Smooth muscle cell (in vitro differentiated cells): ENCODE measurements around the gene ENTHD1. TPM values are rescaled to one million over a fixed set of nuclear protein-coding genes. Genes with fewer than 3 reads are reported as not detected.

Source experiments
- DNase-seq: peaks from one replicate; lab custom pipeline; 2025; ENCODE audit not compliant: unreplicated experiment; lab: John Stamatoyannopoulos, UW
- H2AFZ ChIP-seq: fragments of 200-600 bp; sonication (generic); 2 replicates; pipeline ENCODE4 v1.6.0; 2016; ENCODE audit warnings: antibody characterized with exemption, low read depth, mild to moderate bottlenecking
- H3F3A ChIP-seq: fragments of 200-600 bp; sonication (generic); 2 replicates; pipeline ENCODE4 v1.6.0; 2017; ENCODE audit warnings: antibody characterized with exemption, low read depth
- H3K27ac ChIP-seq: fragments of 200-600 bp; sonication (generic); 2 replicates; pipeline ENCODE4 v1.5.1; 2016; ENCODE audit warnings: low read depth, mild to moderate bottlenecking
- H3K27me3 ChIP-seq: fragments of 200-600 bp; sonication (generic); 2 replicates; pipeline ENCODE4 v1.6.1; 2016; ENCODE audit warnings: low read depth, mild to moderate bottlenecking
- H3K36me3 ChIP-seq: fragments of 200-600 bp; sonication (generic); 2 replicates; pipeline ENCODE4 v1.5.1; 2016; ENCODE audit warnings: low read depth
- H3K4me1 ChIP-seq: fragments of 200-600 bp; sonication (generic); 2 replicates; pipeline ENCODE4 v1.5.1; 2016; ENCODE audit warnings: low read depth
- H3K4me2 ChIP-seq: fragments of 200-600 bp; sonication (generic); 2 replicates; pipeline ENCODE4 v1.6.0; 2016; ENCODE audit warnings: mild to moderate bottlenecking
- H3K4me3 ChIP-seq: fragments of 200-600 bp; sonication (generic); 2 replicates; pipeline ENCODE4 v1.5.1; 2016; ENCODE audit warnings: mild to moderate bottlenecking
- H3K79me2 ChIP-seq: fragments of 200-600 bp; sonication (generic); 2 replicates; pipeline ENCODE4 v1.6.0; 2016; ENCODE audit warnings: low read depth, mild to moderate bottlenecking
- H3K9ac ChIP-seq: fragments of 200-600 bp; sonication (generic); 2 replicates; pipeline ENCODE4 v1.6.0; 2016; ENCODE audit warnings: low read depth
- H3K9me3 ChIP-seq: fragments of 200-600 bp; sonication (generic); replicated peaks from 2 replicates; pipeline ENCODE4 v1.5.1; 2016; ENCODE audit warnings: low read depth
- H4K20me1 ChIP-seq: fragments of 200-600 bp; sonication (generic); 2 replicates; pipeline ENCODE4 v1.6.0; 2016; ENCODE audit warnings: low read depth
- WGBS: methylation state at CpG from one replicate; pipeline ENCODE4 v1.1.7; 2016; ENCODE audit warnings: low lambda C conversion rate; 5-methylcytosine and 5-hydroxymethylcytosine counted together
- polyA plus RNA-seq: library from polyadenylated mRNA; unstranded; fragments of >200 nt; fragmentation: Nextera tagmentation; extraction: Ambion mirVana; gene quantifications from 2 replicates; pipeline ENCODE4 v1.2.1, GENCODE V29; 2016
- total RNA-seq: library from RNA; depleted of rRNA; stranded (reverse); fragments of >200 nt; gene quantifications from 2 replicates; pipeline ENCODE4 v1.2.3, GENCODE V29; 2014
- TF ChIP-seq, protein P1 (sequence below): fragments of 200-600 bp; sonication (generic); IDR thresholded peaks from 2 replicates; pipeline ENCODE4 v1.5.1; 2017; ENCODE audit warnings: borderline replicate concordance, mild to moderate bottlenecking, antibody characterized with exemption; ENCODE audit not compliant: insufficient read depth, poor library complexity, severe bottlenecking

ENTHD1 gene
- total and polyA plus RNA-seq, 2 experiments from 2014 or later, result not detected

- Histone ChIP-seq H3K4me1 (no peaks in the 10 kb centered on the region), H3K4me2 (no peak overlapping the region), H3F3A (no peaks in the 10 kb centered on the region), H2AFZ (no peak overlapping the region), H3K27me3 (peaks cover 20% of the 10 kb centered on the region), H4K20me1 (no peaks in the 10 kb centered on the region), H3K27ac (no peak overlapping the region), H3K4me3 (no peak overlapping the region), H3K9me3 (no peaks in the 10 kb centered on the region), H3K9ac (no peak overlapping the region), H3K79me2 (no peaks in the 10 kb centered on the region), H3K36me3 (no peaks in the 10 kb centered on the region)
- DNase-seq, result no peak
- WGBS, result 61% methylated on average over 1 of the region's 1 CpG
- TF ChIP-seq, protein P1, sequence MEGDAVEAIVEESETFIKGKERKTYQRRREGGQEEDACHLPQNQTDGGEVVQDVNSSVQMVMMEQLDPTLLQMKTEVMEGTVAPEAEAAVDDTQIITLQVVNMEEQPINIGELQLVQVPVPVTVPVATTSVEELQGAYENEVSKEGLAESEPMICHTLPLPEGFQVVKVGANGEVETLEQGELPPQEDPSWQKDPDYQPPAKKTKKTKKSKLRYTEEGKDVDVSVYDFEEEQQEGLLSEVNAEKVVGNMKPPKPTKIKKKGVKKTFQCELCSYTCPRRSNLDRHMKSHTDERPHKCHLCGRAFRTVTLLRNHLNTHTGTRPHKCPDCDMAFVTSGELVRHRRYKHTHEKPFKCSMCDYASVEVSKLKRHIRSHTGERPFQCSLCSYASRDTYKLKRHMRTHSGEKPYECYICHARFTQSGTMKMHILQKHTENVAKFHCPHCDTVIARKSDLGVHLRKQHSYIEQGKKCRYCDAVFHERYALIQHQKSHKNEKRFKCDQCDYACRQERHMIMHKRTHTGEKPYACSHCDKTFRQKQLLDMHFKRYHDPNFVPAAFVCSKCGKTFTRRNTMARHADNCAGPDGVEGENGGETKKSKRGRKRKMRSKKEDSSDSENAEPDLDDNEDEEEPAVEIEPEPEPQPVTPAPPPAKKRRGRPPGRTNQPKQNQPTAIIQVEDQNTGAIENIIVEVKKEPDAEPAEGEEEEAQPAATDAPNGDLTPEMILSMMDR, result no peak
These were observed 24.8 kb downstream of the ENTHD1 start for GRCh38 chr22:39868741-39869140.

DNA sequence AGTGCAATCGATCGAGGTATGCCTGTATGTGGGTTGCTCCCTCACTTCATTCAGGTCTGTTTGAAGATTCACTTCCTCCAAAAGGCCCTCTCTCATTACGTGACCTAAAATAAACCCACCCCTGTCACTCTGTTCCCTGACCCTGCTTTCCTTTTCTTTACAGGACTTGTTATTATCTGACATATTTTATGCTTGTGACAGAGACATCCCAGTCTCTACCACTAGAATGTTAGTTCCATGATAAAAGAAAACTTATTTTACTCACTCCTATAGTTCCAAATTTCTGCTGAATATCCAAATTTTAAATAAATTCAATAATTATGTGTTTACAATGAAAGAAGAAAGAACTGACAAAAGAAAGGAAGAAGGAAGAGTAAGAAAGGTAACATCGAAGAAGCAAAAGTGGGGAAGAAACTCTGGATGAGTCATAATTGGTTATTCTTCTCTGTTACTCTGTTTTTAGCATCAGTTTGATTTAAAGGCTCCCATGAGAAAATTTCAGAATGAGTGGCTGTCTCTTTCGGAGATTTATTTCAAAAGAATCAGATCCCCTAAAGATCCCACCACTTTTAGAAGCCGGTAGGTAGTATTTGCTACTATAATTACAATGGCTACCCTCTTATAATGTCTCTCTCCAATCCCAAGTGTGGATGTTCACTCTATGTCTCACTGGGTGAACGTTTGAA is 33.5 kb downstream of the ENTHD1 start:
- Histone ChIP-seq H3K27ac (no peak overlapping the region), H3F3A (no peaks in the 10 kb centered on the region), H3K36me3 (no peaks in the 10 kb centered on the region), H3K79me2 (no peaks in the 10 kb centered on the region), H3K9me3 (no peaks in the 10 kb centered on the region), H4K20me1 (no peaks in the 10 kb centered on the region), H3K4me1 (no peaks in the 10 kb centered on the region), H3K4me3 (no peak overlapping the region), H3K9ac (no peak overlapping the region), H3K27me3 (peaks cover 29% of the 10 kb centered on the region), H3K4me2 (no peak overlapping the region), H2AFZ (no peak overlapping the region)
- TF ChIP-seq, protein P1, result no peak
- WGBS, result 79% methylated on average over 7 of the region's 7 CpGs
- DNase-seq, result no peak

GRCh38 chr22:39856588-39856987 is 37.0 kb downstream of the ENTHD1 start:
- Histone ChIP-seq H3K4me1 (no peaks in the 10 kb centered on the region), H3K27ac (no peak overlapping the region), H3K27me3 (peaks cover 38% of the 10 kb centered on the region), H3F3A (no peaks in the 10 kb centered on the region), H3K9me3 (no peaks in the 10 kb centered on the region), H3K4me3 (no peak overlapping the region), H3K4me2 (no peak overlapping the region), H3K79me2 (no peaks in the 10 kb centered on the region), H2AFZ (no peak overlapping the region), H3K9ac (no peak overlapping the region), H3K36me3 (no peaks in the 10 kb centered on the region), H4K20me1 (no peaks in the 10 kb centered on the region)
- DNase-seq, result no peak
- 45% methylated on average over 4 of the region's 4 CpGs for WGBS
- TF ChIP-seq, protein P1, result no peak

DNA sequence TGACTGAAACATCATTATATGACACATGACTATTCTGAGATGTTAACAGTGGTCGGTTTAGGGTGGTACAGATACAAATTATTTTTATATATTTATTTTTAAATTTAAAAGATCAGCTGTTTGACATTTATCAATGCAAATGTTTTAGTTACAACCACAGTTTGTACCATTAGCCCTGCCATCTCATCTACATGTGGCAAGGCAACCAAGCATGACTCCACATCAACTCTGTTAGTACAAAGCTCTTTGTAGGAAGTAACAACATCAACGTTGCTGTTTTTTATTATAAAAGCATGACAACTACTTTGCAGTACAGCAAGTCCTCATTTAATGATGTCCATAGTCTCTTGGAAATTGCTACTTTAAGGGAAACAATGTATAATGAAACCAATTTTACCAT is 40.8 kb downstream of the ENTHD1 start:
- 74% methylated on average over 2 of the region's 2 CpGs for WGBS
- no peak overlapping the region for H3K4me2 ChIP-seq
- H3K27me3 ChIP-seq, result peaks cover 44% of the 10 kb centered on the region
- H2AFZ ChIP-seq, result no peak overlapping the region
- TF ChIP-seq, protein P1, result no peak
- no peaks in the 10 kb centered on the region for H3K79me2 ChIP-seq
- H3K27ac ChIP-seq, result no peak overlapping the region
- no peaks in the 10 kb centered on the region for H4K20me1 ChIP-seq
- no peaks in the 10 kb centered on the region for H3K36me3 ChIP-seq
- no peaks in the 10 kb centered on the region for H3K9me3 ChIP-seq
- no peak overlapping the region for H3K9ac ChIP-seq
- DNase-seq, result no peak
- H3K4me3 ChIP-seq, result no peak overlapping the region
- H3F3A ChIP-seq, result no peaks in the 10 kb centered on the region
- H3K4me1 ChIP-seq, result no peaks in the 10 kb centered on the region
